HepG2 (cell line): Measurements from ENCODE around the gene CDC42EP4. TPM values are rescaled to one million over a fixed set of nuclear protein-coding genes. Genes with fewer than 3 reads are reported as not detected.

Experiments used
- ATAC-seq: fragments of 200-7000 bp; cut with Tn5 transposase; 3 replicates; pipeline ENCODE4 v1.9.1; 2020; ENCODE audit warnings: mild to moderate bottlenecking, moderate library complexity
- BruUV-seq: library from RNA; stranded (reverse); fragments of 400-500 nt; replicated peaks from 2 replicates; lab custom pipeline; 2021; lab: Mats Ljungman, UMichigan
- CTCF ChIA-PET: fragments of 300-600 bp; formaldehyde crosslinking; extraction: SDS; loops from one replicate; lab custom pipeline; 2021; ENCODE audit warnings: low total read pairs, inconsistent platforms, low intra/inter-chr PET ratio; lab: Yijun Ruan, JAX
- POLR2A ChIA-PET: fragments of 350-600 bp; sonication (Branson Sonifier 250); formaldehyde crosslinking; loops from one replicate; lab custom pipeline; 2020; ENCODE audit warnings: antibody characterized with exemption, inconsistent platforms; lab: Yijun Ruan, JAX
- DNase-seq: peaks from one replicate; pipeline ENCODE4 v3.0.0-alpha.2; 2015; ENCODE audit warnings: low spot score
- FAIRE-seq: peaks from 3 replicates; lab custom pipeline; 2011; peaks lifted over from hg19 to GRCh38; lab: Jason Lieb, UNC
- H2AFZ ChIP-seq: one replicate; pipeline ENCODE4 v1.6.1; 2011; ENCODE audit warnings: low read length, inconsistent platforms
- H3K27ac ChIP-seq: fragments of 300-600 bp; 3 replicates; pipeline ENCODE4 v1.8.0; 2011; ENCODE audit warnings: mixed run types, mild to moderate bottlenecking, mixed read lengths, low read length, inconsistent platforms; ENCODE audit not compliant: insufficient read depth; ENCODE audit errors: extremely low read length
- H3K27me3 ChIP-seq, 2 experiments: fragments of 200-600 bp in 1 of 2; 2 replicates in 1 of 2; 3 replicates in 1 of 2; pipeline versions ENCODE4 v1.6.0 to v1.8.0; 2011; ENCODE audit warnings: low read length in 2 of 2, mild to moderate bottlenecking in 2 of 2, moderate library complexity in 2 of 2, inconsistent platforms in 1 of 2; ENCODE audit not compliant: insufficient read depth in 2 of 2, control insufficient read depth in 1 of 2
- H3K36me3 ChIP-seq, 2 experiments: fragments of 200-600 bp in 1 of 2; replicated peaks in 1 of 2; 2 replicates in 1 of 2; 3 replicates in 1 of 2; pipeline versions ENCODE4 v1.5.1 to v1.8.0; 2011; ENCODE audit warnings: low read length in 2 of 2, inconsistent platforms in 1 of 2; ENCODE audit not compliant: insufficient read depth in 2 of 2, control insufficient read depth in 1 of 2
- H3K4me1 ChIP-seq: 2 replicates; pipeline ENCODE4 v1.5.1; 2012; ENCODE audit warnings: low read length, inconsistent platforms; ENCODE audit not compliant: insufficient read depth
- H3K4me2 ChIP-seq: 2 replicates; pipeline ENCODE4 v1.6.0; 2011; ENCODE audit warnings: low read depth, low read length, inconsistent platforms
- H3K4me3 ChIP-seq, 3 experiments: fragments of 200-600 bp in 1 of 3; sonication (generic), shearing (Covaris generic) in 1 of 3; replicated peaks in 1 of 3; 2 replicates each; pipeline ENCODE4 v1.5.1; 2011 to 2016; ENCODE audit warnings: low read length in 3 of 3, inconsistent platforms in 2 of 3, low read depth in 2 of 3, mild to moderate bottlenecking in 2 of 3, control low read depth in 1 of 3, mixed read lengths in 1 of 3; ENCODE audit not compliant: insufficient read depth in 1 of 3
- H3K79me2 ChIP-seq: one replicate; pipeline ENCODE4 v1.6.1; 2011; ENCODE audit warnings: low read length, inconsistent platforms; ENCODE audit not compliant: insufficient read depth
- H3K9ac ChIP-seq: 2 replicates; pipeline ENCODE4 v1.6.0; 2011; ENCODE audit warnings: mild to moderate bottlenecking, low read depth, low read length, inconsistent platforms; ENCODE audit not compliant: insufficient read depth
- H3K9me3 ChIP-seq: 2 replicates; pipeline ENCODE4 v1.5.1; 2012; ENCODE audit warnings: mild to moderate bottlenecking, low read length
- H4K20me1 ChIP-seq: 2 replicates; pipeline ENCODE4 v1.6.0; 2011; ENCODE audit warnings: inconsistent platforms, mild to moderate bottlenecking, low read length, moderate library complexity; ENCODE audit not compliant: insufficient read depth
- AGO2 ChIP-seq: fragments of 200-400 bp; formaldehyde crosslinking; optimal IDR thresholded peaks from 2 replicates; pipeline ENCODE3; 2017; ENCODE audit warnings: mild to moderate bottlenecking, low read depth, low read length, moderate library complexity
- ASH2L ChIP-seq: fragments of 300-600, 200-600 bp; sonication (generic); IDR thresholded peaks from 2 replicates; pipeline ENCODE4 v1.7.0; 2017; ENCODE audit warnings: low read depth, mild to moderate bottlenecking, moderate library complexity, mixed read lengths, low read length; ENCODE audit not compliant: insufficient read length
- ATF5 ChIP-seq: sonication (generic); formaldehyde crosslinking; IDR thresholded peaks from 2 replicates; pipeline ENCODE4 v1.4.0; 2020; ENCODE audit warnings: mild to moderate bottlenecking, low read depth, missing genetic modification reagents
- HNF4G ChIP-seq, 2 experiments: sonication (generic) in 1 of 2; formaldehyde crosslinking in 1 of 2; IDR thresholded peaks; 2 replicates each; pipeline versions ENCODE4 v1.4.0 to v1.6.1; 2011 to 2020; ENCODE audit warnings: borderline replicate concordance in 2 of 2, low read depth in 2 of 2, mild to moderate bottlenecking in 2 of 2, low read length in 1 of 2, missing genetic modification reagents in 1 of 2, moderate library complexity in 1 of 2
- HNRNPL ChIP-seq: fragments of 200-400 bp; formaldehyde crosslinking; IDR thresholded peaks from 2 replicates; pipeline ENCODE4 v1.6.1; 2017; ENCODE audit warnings: mild to moderate bottlenecking, low read depth, low read length
- MTA3 ChIP-seq: sonication (generic); formaldehyde crosslinking; IDR thresholded peaks from 2 replicates; pipeline ENCODE4 v1.4.0; 2020; ENCODE audit warnings: missing genetic modification reagents
- NCOA2 ChIP-seq: sonication (generic); formaldehyde crosslinking; IDR thresholded peaks from 2 replicates; pipeline ENCODE4 v1.8.0; 2022; ENCODE audit warnings: inconsistent platforms
- PHF20 ChIP-seq: sonication (generic); formaldehyde crosslinking; IDR thresholded peaks from 2 replicates; pipeline ENCODE4 v1.5.0; 2020; ENCODE audit warnings: mild to moderate bottlenecking, missing genetic modification reagents
- POLR2AphosphoS5 ChIP-seq: IDR thresholded peaks from 2 replicates; pipeline ENCODE4 v1.6.1; 2012; ENCODE audit warnings: low read depth, low read length
- PPARG ChIP-seq: conservative IDR thresholded peaks from 2 replicates; pipeline ENCODE4 v1.6.1; 2016; ENCODE audit warnings: missing biosample characterization, missing genetic modification reagents
- SMYD3 ChIP-seq: sonication (generic); formaldehyde crosslinking; IDR thresholded peaks from 2 replicates; pipeline ENCODE4 v1.8.1; 2023; ENCODE audit warnings: mild to moderate bottlenecking, missing genetic modification reagents
- TP53 ChIP-seq: sonication (generic); formaldehyde crosslinking; conservative IDR thresholded peaks from 2 replicates; pipeline ENCODE4 v1.4.0; 2020; ENCODE audit warnings: missing genetic modification reagents
- ZBTB1 ChIP-seq: sonication (generic); formaldehyde crosslinking; IDR thresholded peaks from 2 replicates; pipeline ENCODE4 v1.4.0; 2020; ENCODE audit warnings: missing genetic modification reagents, borderline replicate concordance
- ZIK1 ChIP-seq: sonication (generic); formaldehyde crosslinking; IDR thresholded peaks from 2 replicates; pipeline ENCODE4 v1.5.0; 2020; ENCODE audit warnings: mild to moderate bottlenecking, low read depth, missing genetic modification reagents, borderline replicate concordance
- ZMYM4 ChIP-seq: sonication (generic); formaldehyde crosslinking; IDR thresholded peaks from 2 replicates; pipeline ENCODE4 v1.8.1; 2023; ENCODE audit warnings: mild to moderate bottlenecking, missing genetic modification reagents
- ZNF180 ChIP-seq: sonication (generic); formaldehyde crosslinking; IDR thresholded peaks from 2 replicates; pipeline ENCODE4 v1.4.0; 2020; ENCODE audit warnings: low read depth, missing genetic modification reagents, borderline replicate concordance
- ZNF24 ChIP-seq: fragments of 450-650 bp; IDR thresholded peaks from 2 replicates; pipeline ENCODE4 v1.6.1; 2017; ENCODE audit warnings: antibody characterized with exemption, mild to moderate bottlenecking
- ZNF260 ChIP-seq: sonication (generic); formaldehyde crosslinking; IDR thresholded peaks from 2 replicates; pipeline ENCODE4 v1.4.0; 2020; ENCODE audit warnings: missing genetic modification reagents, low read depth, mild to moderate bottlenecking, borderline replicate concordance
- ZNF280B ChIP-seq: sonication (generic); formaldehyde crosslinking; IDR thresholded peaks from 2 replicates; pipeline ENCODE4 v1.5.0; 2020; ENCODE audit warnings: missing genetic modification reagents, mild to moderate bottlenecking, borderline replicate concordance
- ZNF30 ChIP-seq: sonication (generic); formaldehyde crosslinking; IDR thresholded peaks from 2 replicates; pipeline ENCODE4 v1.5.0; 2020; ENCODE audit warnings: mild to moderate bottlenecking, missing genetic modification reagents
- ZNF33B ChIP-seq: sonication (generic); formaldehyde crosslinking; IDR thresholded peaks from 2 replicates; pipeline ENCODE4 v1.5.1; 2020; ENCODE audit warnings: mild to moderate bottlenecking, missing genetic modification reagents
- ZNF589 ChIP-seq: sonication (generic); formaldehyde crosslinking; conservative IDR thresholded peaks from 2 replicates; pipeline ENCODE4 v1.8.0; 2022; ENCODE audit warnings: mild to moderate bottlenecking, moderate library complexity, missing genetic modification reagents
- ZNF605 ChIP-seq: sonication (generic); formaldehyde crosslinking; IDR thresholded peaks from 2 replicates; pipeline ENCODE4 v1.8.0; 2022; ENCODE audit warnings: mild to moderate bottlenecking, missing genetic modification reagents
- ZNF83 ChIP-seq: sonication (generic); formaldehyde crosslinking; IDR thresholded peaks from 2 replicates; pipeline ENCODE4 v1.4.0; 2020; ENCODE audit warnings: missing genetic modification reagents, mild to moderate bottlenecking, borderline replicate concordance
- WGBS: methylation state at CpG from one replicate; pipeline ENCODE4 v1.1.6; 2017; ENCODE audit warnings: low lambda C conversion rate; 5-methylcytosine and 5-hydroxymethylcytosine counted together
- in situ Hi-C: cut with HindIII; loops from 2 replicates; pipeline ENCODE4 v1.10.0; 2017; ENCODE audit warnings: low pct_unique_long_range_greater_than_20kb; ENCODE audit not compliant: extremely low pct_ligation_motif_present
- intact Hi-C: fragments of 100-400 bp; cut with micrococcal nuclease; formaldehyde crosslinking; loops from one replicate; pipeline ENCODE4 v1.10.0; 2022; ENCODE audit not compliant: unreplicated experiment
- polyA plus RNA-seq, 8 experiments: library from polyadenylated mRNA; depleted of rRNA in 3 of 8; stranded (reverse) in 7 of 8; unstranded in 1 of 8; fragments of >200 nt; fragmentation: Illumina TruSeq in 4 of 8; extraction: Trizol in 4 of 8; gene quantifications; 2 replicates each; pipeline versions ENCODE4 v1.2.1 to v1.2.3, GENCODE V29; 2011 to 2016; ENCODE audit warnings: low read depth in 4 of 8, missing spikeins in 1 of 8, mixed read lengths in 1 of 8; ENCODE audit not compliant: insufficient read depth in 1 of 8
- total RNA-seq, 5 experiments: library from RNA; depleted of rRNA; stranded (reverse); fragments of >200 nt; fragmentation: Illumina TruSeq; extraction: Trizol; gene quantifications; 2 replicates each; pipeline ENCODE4 v1.2.3, GENCODE V29; 2016; ENCODE audit warnings: low read depth in 1 of 5

Gene CDC42EP4
- total and polyA plus RNA-seq, 2 of the 13 experiments (the other 11 are each of a cell fraction or from before 2014, with no cell fraction given), result 19.0 to 54.0 TPM

- intact Hi-C loops, result no loop called here
- Histone ChIP-seq H3K9ac (peak overlapping the region; percentile 60), H2AFZ (no peak overlapping the region), H4K20me1 (no peaks in the 10 kb centered on the region), H3K27me3 (no peaks in the 10 kb centered on the region), H3K4me3 (peak overlapping the region; percentile 29 to 64 (median 34); a peak in 5 of 6 replicates), H3K4me1 (peaks cover 87% of the 10 kb centered on the region), H3K4me2 (peak overlapping the region; percentile 86), H3K9me3 (0 out of 2 replicates have a peak, but pooled peaks cover 4% of the 10 kb centered on the region), H3K79me2 (no peaks in the 10 kb centered on the region), H3K27ac (peak overlapping the region; percentile 56), H3K36me3 (no peaks in the 10 kb centered on the region)
- ATAC-seq (peak; percentile 42), DNase-seq (no peak), FAIRE-seq (no peak)
- in situ Hi-C loops, result no loop called here
- WGBS, result 14% methylated on average over 9 of the region's 9 CpGs
- BruUV-seq, result no TSS peak
- ChIA-PET POLR2A (interaction anchor here (1.5 to 2.0 kb wide), 4 partner anchors 10 to 42 kb away, joined by 6 to 12 read pairs (median 9); no protein-coding TSS in a partner anchor), CTCF (no interaction called here)
- no peak for TF ChIP-seq PPARG (CRISPR knock-in tag)
- no peak for TF ChIP-seq ZNF33B (CRISPR knock-in tag)
- TF ChIP-seq TP53, result no peak
- no peak for TF ChIP-seq PHF20 (CRISPR knock-in tag)
- TF ChIP-seq SMYD3 (CRISPR knock-in tag), result no peak
- peak; percentile 33 for TF ChIP-seq ASH2L
- TF ChIP-seq ZNF589, result no peak
- peak; percentile 43 for TF ChIP-seq AGO2
- peak; percentile 93 for TF ChIP-seq ZNF280B (CRISPR knock-in tag)
- TF ChIP-seq ZNF83 (CRISPR knock-in tag), result 0 out of 2 replicates have a peak, but pooled peaks have one; percentile 56
- TF ChIP-seq POLR2AphosphoS5, result no peak
- no peak for TF ChIP-seq ZNF30
- no peak for TF ChIP-seq MTA3 (CRISPR knock-in tag)
- 0 out of 2 replicates have a peak, but pooled peaks have one; percentile 22 for TF ChIP-seq ZIK1
- peak; percentile 93 for TF ChIP-seq ZNF24
- TF ChIP-seq HNF4G (IDR thresholded peaks at IDR 0.05; ENCODE audit: borderline replicate concordance, low read depth, low read length), result no peak
- no peak for TF ChIP-seq HNF4G (CRISPR knock-in tag; IDR thresholded peaks at IDR 0.05; ENCODE audit: borderline replicate concordance, low read depth)
- TF ChIP-seq NCOA2 (CRISPR knock-in tag), result no peak
- no peak for TF ChIP-seq ZNF260 (CRISPR knock-in tag)
- no peak for TF ChIP-seq ATF5
- TF ChIP-seq ZNF605, result no peak
- no peak for TF ChIP-seq ZBTB1 (CRISPR knock-in tag)
- TF ChIP-seq ZNF180 (CRISPR knock-in tag), result no peak
- peak; percentile 94 for TF ChIP-seq HNRNPL
- TF ChIP-seq ZMYM4 (CRISPR knock-in tag), result no peak
Observed at GRCh38 chr17:73268582-73269328, 43.0 kb downstream of the CDC42EP4 start.
